GM21825 (cell line): ENCODE measurements around the gene FNBP1L.
"Not testable (repeated sequence)": the region's sequence is repeated elsewhere in the genome, so short reads cannot be mapped to it uniquely, and the experiment has no call there.

Experiments used
- ATAC-seq: cut with Tn5 transposase; IDR thresholded peaks from one replicate; pipeline ENCODE4 v1.9.1; 2021; ENCODE audit warnings: mild to moderate bottlenecking, moderate library complexity; ENCODE audit not compliant: unreplicated experiment

The FNBP1L gene

GRCh38 chr1:93526431-93526830 lies 78.5 kb downstream of the FNBP1L start:
- ATAC-seq, result no peak

DNA sequence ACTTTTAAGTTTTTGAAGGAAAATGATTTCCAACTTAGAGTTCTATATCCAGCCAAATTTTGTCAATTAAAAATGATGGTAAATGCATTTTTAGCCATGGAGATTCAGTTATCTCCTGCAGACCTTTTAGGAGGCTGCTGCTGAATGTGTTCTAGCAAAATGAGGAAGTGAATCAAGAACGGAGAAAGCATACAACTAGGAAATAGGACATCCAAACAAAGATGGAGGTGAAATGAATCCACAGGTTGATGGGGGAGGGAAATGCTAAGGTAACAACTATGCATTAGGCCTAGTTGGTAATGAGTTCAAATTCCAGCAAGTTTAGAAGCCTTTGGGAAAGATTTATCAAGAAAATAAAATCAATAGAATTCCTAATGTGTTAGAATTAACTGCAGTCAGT lies 80.5 kb downstream of the FNBP1L start:
- no peak for ATAC-seq

- ATAC-seq, result no peak
Observed at GRCh38 chr1:93531193-93531592, 83.3 kb downstream of the FNBP1L start.

DNA sequence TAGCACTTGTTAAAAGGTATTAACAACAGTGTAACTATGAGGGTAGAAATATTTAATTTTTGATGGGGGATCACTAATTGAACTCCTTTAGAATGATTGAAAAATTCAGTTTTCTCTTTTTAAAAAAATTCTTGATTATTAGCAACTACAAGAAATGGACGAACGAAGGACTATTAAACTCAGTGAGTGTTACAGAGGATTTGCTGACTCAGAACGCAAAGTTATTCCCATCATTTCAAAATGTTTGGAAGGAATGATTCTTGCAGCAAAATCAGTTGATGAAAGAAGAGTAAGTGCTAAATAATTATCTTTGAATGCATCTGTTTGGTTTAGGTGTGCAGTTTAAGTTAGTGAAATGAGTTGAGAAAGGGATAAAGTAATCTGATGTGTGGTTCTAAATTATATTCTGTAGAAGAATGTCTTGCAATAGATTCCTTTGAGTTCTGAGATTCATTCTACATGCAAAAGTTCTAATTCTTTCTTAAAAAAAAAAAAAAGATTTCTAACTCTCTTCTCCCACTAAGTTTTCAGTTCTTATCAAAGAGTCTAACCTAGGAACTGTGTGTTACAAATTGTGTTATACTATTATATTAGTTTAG lies 85.0 kb downstream of the FNBP1L start:
- ATAC-seq, result no peak

- ATAC-seq, result no peak
Observed at GRCh38 chr1:93533677-93534076, 85.8 kb downstream of the FNBP1L start.

GRCh38 chr1:93537396-93537795 lies 89.5 kb downstream of the FNBP1L start:
- ATAC-seq, result no peak

DNA sequence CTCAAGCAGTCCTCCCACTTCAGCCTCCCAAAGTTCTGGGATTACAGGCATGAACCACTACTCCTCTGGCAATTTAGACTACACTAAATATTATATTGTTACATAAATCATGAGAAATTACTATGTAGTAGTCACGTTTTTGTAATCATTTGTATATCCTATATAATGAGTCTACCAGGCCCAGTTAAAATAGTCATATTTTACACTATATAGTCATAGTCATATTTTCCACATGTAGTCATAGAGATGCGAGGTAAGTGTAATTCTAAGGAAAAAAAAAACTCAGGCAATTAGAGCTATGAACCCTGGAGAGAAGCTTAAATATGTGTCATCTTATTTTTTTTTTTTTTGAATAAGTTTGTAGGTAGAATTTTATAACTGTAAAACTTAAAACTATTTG lies 90.0 kb downstream of the FNBP1L start:
- no peak for ATAC-seq

- no peak for ATAC-seq
Observed at GRCh38 chr1:93541045-93541444, 93.1 kb downstream of the FNBP1L start.

GRCh38 chr1:93542398-93542797 lies 94.5 kb downstream of the FNBP1L start:
- ATAC-seq, result no peak

DNA sequence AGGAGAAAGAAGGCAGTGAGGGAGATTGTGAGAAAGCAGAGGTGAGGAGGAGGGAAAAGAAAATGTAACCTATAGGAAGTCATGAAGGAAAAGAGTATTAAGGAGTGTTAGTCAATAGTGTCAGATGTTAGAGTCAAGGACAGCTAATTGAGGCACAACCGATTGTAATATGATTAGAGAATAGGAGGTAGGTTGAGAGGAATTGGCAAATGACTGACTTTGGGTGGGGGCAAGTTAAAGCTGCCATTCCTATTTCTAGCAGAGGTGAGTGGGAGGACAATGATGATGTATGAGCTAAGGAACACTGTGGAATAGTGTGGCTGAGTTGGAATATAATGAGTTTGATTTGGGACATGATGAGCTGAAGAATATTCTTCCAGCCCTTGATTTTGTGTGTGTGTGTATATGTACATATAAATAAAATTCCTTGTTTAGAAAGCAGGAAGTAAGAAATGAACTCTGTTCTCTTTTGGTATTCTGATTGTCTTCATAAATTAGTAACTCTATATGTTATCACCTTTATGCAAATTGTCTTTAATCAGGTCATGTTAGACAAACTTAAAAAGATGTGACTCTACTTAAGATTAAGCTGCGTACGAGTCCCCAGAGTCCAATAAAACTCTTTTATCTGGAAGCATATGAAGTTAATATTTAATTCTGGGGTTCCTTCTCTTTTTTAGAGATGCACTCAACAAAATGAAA lies 98.4 kb downstream of the FNBP1L start:
- no peak for ATAC-seq

- no peak for ATAC-seq
Observed at GRCh38 chr1:93549131-93549530, 101.2 kb downstream of the FNBP1L start.

GRCh38 chr1:93549811-93550210 lies 101.9 kb downstream of the FNBP1L start:
- ATAC-seq, result no peak

- ATAC-seq, result no peak
Observed at GRCh38 chr1:93552741-93553455, 105.0 kb downstream of the FNBP1L start.

GRCh38 chr1:93553886-93554490 lies 106.1 kb downstream of the FNBP1L start:
- ATAC-seq, result not testable (repeated sequence)

- no peak for ATAC-seq
Observed at GRCh38 chr1:93554883-93555872, 107.3 kb downstream of the FNBP1L start.

- no peak for ATAC-seq
Observed at GRCh38 chr1:93556291-93556690, 108.4 kb downstream of the FNBP1L start.

DNA sequence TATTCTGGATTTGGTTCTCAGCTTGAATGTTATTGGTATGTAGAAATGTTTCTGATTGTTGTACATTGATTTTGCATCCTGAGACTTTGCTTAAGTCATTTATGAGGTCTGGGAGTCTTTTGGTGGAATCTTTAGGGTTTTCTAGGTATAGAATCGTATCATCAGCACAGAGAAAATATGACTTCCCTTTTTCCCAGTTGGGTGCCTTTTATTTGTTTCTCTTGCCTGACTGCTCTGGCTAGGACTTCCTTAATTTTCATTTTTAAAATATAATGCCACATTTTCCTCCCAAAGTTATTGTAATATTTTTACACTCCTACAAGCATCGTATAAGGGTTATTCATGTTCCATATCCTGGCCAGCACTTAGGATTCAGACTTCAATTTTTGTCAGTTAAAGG lies 111.1 kb downstream of the FNBP1L start:
- no peak for ATAC-seq

DNA sequence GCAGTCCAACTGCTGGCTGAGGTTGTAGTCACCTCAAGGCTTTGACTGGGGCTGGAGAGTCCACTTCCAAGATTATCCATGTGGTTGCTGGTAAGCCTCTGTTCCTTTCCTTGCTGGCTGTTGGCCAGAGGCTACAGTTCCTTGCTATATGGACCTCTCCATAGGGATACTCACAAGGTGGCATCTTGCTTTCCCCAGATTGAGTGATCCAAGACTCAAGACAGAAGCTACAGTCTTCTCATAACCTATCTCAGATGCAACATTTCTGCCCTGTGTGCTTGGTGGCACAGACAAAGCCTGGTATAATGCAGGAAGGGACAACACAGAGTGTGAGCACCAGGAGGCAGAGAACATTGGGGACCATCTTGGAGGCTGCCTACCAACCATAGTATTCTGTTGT lies 111.8 kb downstream of the FNBP1L start:
- no peak for ATAC-seq

DNA sequence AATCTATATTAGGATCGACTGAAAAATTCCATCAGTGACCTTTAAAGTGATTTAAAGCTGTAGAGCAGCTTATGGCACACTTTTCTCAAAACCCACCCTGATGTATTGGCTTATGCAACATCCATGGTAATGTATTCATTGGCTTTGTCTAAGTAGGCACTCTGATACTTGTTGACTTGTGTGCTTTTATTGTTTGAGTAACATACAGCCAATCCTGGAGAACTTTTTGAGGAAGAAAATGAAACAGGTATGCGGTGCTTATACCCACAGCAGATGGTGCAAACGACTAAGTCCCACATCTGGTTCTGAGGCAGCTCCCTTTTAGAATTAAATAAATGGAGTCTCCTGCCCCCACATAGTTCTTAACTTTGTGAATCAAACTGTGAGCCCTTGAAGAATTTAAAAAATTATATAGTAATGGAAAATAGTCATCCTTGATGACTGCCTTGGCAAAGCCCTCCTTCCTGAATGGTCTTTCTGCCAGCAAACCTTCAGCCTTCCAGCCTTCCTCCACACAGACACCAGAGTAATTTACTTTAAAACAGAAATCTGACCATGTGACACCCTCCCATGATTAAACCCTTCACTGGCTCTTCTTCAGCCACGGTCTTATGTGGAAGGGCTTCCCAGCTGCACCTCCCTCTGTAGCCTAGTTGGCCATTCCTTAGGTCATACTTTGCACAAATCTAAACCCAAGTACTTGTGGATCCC lies 117.7 kb downstream of the FNBP1L start:
- ATAC-seq, result no peak

- ATAC-seq, result no peak
Observed at GRCh38 chr1:93566227-93566626, 118.3 kb downstream of the FNBP1L start.
